Neural cell (in vitro differentiated cells): ENCODE measurements around the gene KCNIP4. TPM values are rescaled to one million over a fixed set of nuclear protein-coding genes. Genes with fewer than 3 reads are reported as not detected.
A peak's percentile ranks its signal among the peaks of the same experiment; 100 is the strongest.

Source experiments
- H2AFZ ChIP-seq: fragments of 200-600, 300-800 bp; sonication (generic), shearing (Covaris generic); 2 replicates; pipeline ENCODE4 v1.6.0; 2014; ENCODE audit warnings: low read depth, mild to moderate bottlenecking, antibody characterized with exemption, low read length, moderate library complexity
- H3F3A ChIP-seq: fragments of 200-600 bp; shearing (Covaris generic); 2 replicates; pipeline ENCODE4 v1.6.1; 2016; ENCODE audit warnings: mild to moderate bottlenecking, moderate library complexity, mixed read lengths, antibody characterized with exemption, low read length; ENCODE audit not compliant: insufficient read depth, poor library complexity, severe bottlenecking
- H3K27ac ChIP-seq: fragments of 200-600, 300-800 bp; sonication (generic), shearing (Covaris generic); 2 replicates; pipeline ENCODE4 v1.5.1; 2014; ENCODE audit warnings: mild to moderate bottlenecking, low read length, moderate library complexity
- H3K27me3 ChIP-seq: fragments of 300-800, 200-600 bp; sonication (generic), shearing (Covaris generic); 2 replicates; pipeline ENCODE4 v1.6.0; 2014; ENCODE audit warnings: mild to moderate bottlenecking, low read depth, low read length, moderate library complexity; ENCODE audit not compliant: insufficient read depth
- H3K36me3 ChIP-seq: fragments of 300-800, 200-600 bp; sonication (generic), shearing (Covaris generic); 2 replicates; pipeline ENCODE4 v1.5.1; 2014; ENCODE audit warnings: mild to moderate bottlenecking, antibody characterized with exemption, low read length, moderate library complexity; ENCODE audit not compliant: insufficient read depth
- H3K4me2 ChIP-seq: fragments of 300-800, 200-600 bp; sonication (generic), shearing (Covaris generic); 2 replicates; pipeline ENCODE4 v1.6.0; 2014; ENCODE audit warnings: mild to moderate bottlenecking, low read length
- H3K4me3 ChIP-seq: fragments of 300-800, 200-600 bp; sonication (generic), shearing (Covaris generic); 2 replicates; pipeline ENCODE4 v1.5.1; 2014; ENCODE audit warnings: mild to moderate bottlenecking, low read length, moderate library complexity
- H3K79me2 ChIP-seq: fragments of 200-600 bp; shearing (Covaris generic); replicated peaks from 2 replicates; pipeline ENCODE4 v1.6.0; 2014; ENCODE audit warnings: mild to moderate bottlenecking, low read length, moderate library complexity; ENCODE audit not compliant: insufficient read depth
- H3K9ac ChIP-seq: fragments of 300-800, 200-600 bp; sonication (generic), shearing (Covaris generic); 2 replicates; pipeline ENCODE4 v1.6.1; 2016; ENCODE audit warnings: mild to moderate bottlenecking, low read length, mixed read lengths
- H3K9me2 ChIP-seq: fragments of 200-600 bp; shearing (Covaris generic); 2 replicates; pipeline ENCODE4 v1.6.1; 2016; ENCODE audit warnings: mild to moderate bottlenecking, low read length, mixed read lengths; ENCODE audit not compliant: insufficient read depth
- H3K9me3 ChIP-seq: fragments of 200-600, 300-800 bp; sonication (generic), shearing (Covaris generic); 2 replicates; pipeline ENCODE4 v1.6.1; 2016; ENCODE audit warnings: mild to moderate bottlenecking, mixed run types, low read length, moderate library complexity, mixed read lengths
- H4K20me1 ChIP-seq: fragments of 200-600 bp; shearing (Covaris generic); 2 replicates; pipeline ENCODE4 v1.6.1; 2016; ENCODE audit warnings: mild to moderate bottlenecking, mixed run types; ENCODE audit not compliant: insufficient read depth
- EP300 ChIP-seq: fragments of 450-650 bp; conservative IDR thresholded peaks from 2 replicates; pipeline ENCODE4 v1.6.1; 2014; ENCODE audit warnings: antibody characterized with exemption, mild to moderate bottlenecking, moderate library complexity; ENCODE audit not compliant: poor library complexity, severe bottlenecking
- EZH2 ChIP-seq: fragments of 200-600, 300-800 bp; shearing (Covaris generic), sonication (generic); IDR thresholded peaks from 2 replicates; pipeline ENCODE4 v1.6.1; 2014; ENCODE audit warnings: antibody characterized with exemption, low read length, borderline replicate concordance, mild to moderate bottlenecking; ENCODE audit not compliant: insufficient read depth, poor library complexity, severe bottlenecking
- MXI1 ChIP-seq: fragments of 450-650 bp; conservative IDR thresholded peaks from 2 replicates; pipeline ENCODE4 v1.6.1; 2014; ENCODE audit warnings: antibody characterized with exemption, mild to moderate bottlenecking; ENCODE audit not compliant: poor library complexity, severe bottlenecking
- POLR2AphosphoS5 ChIP-seq: IDR thresholded peaks from 2 replicates; pipeline ENCODE4 v1.6.1; 2012
- RAD21 ChIP-seq: fragments of 450-650 bp; conservative IDR thresholded peaks from 2 replicates; pipeline ENCODE4 v1.6.1; 2014; ENCODE audit warnings: antibody characterized with exemption, mild to moderate bottlenecking, moderate library complexity
- SMC3 ChIP-seq: fragments of 450-650 bp; conservative IDR thresholded peaks from 2 replicates; pipeline ENCODE4 v1.6.1; 2014; ENCODE audit warnings: antibody characterized with exemption, mild to moderate bottlenecking, moderate library complexity; ENCODE audit not compliant: poor library complexity
- TAF1 ChIP-seq: IDR thresholded peaks from 2 replicates; pipeline ENCODE4 v1.6.1; 2012; ENCODE audit warnings: low read depth
- polyA plus RNA-seq: library from polyadenylated mRNA; depleted of rRNA; stranded (reverse); fragments of >200 nt; gene quantifications from 2 replicates; pipeline ENCODE4 v1.2.3, GENCODE V29; 2014
- TF ChIP-seq, protein P1 (sequence below): IDR thresholded peaks from 2 replicates; pipeline ENCODE4 v1.6.1; 2012; ENCODE audit warnings: borderline replicate concordance
- TF ChIP-seq, protein P2 (sequence below): fragments of 450-650 bp; IDR thresholded peaks from 2 replicates; pipeline ENCODE4 v1.5.1; 2014; ENCODE audit warnings: antibody characterized with exemption, mild to moderate bottlenecking, moderate library complexity; ENCODE audit not compliant: poor library complexity, severe bottlenecking

KCNIP4 gene
- polyA plus RNA-seq, 1 donor from 2014 or later: 22.8 TPM

DNA sequence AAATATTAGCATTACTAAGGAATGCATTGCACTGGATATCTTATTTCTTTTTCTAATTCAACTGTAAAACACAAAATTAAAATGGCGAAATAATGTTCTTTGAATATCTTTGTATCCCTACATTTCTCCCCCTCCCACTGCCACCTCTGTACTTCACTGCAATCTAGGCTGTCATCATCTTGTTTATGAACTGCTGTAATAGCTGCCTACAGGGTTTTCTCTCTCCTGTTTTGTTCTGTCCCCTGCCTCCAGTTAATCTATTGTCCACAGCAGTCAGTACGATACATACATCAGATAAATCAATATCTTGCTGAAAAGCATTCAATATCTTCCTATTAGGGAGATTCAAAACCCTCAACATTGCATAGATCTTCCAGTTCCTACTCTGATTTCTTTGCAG lies 528.4 kb downstream of the KCNIP4 start:
- H3K9me2 ChIP-seq: no peaks in the 10 kb centered on the region
- no peak overlapping the region for H2AFZ ChIP-seq
- TF ChIP-seq TAF1 (no peak), POLR2AphosphoS5 (no peak), EP300 (no peak), MXI1 (no peak), SMC3 (no peak), EZH2 (no peak), RAD21 (no peak)
- TF ChIP-seq, protein P1, sequence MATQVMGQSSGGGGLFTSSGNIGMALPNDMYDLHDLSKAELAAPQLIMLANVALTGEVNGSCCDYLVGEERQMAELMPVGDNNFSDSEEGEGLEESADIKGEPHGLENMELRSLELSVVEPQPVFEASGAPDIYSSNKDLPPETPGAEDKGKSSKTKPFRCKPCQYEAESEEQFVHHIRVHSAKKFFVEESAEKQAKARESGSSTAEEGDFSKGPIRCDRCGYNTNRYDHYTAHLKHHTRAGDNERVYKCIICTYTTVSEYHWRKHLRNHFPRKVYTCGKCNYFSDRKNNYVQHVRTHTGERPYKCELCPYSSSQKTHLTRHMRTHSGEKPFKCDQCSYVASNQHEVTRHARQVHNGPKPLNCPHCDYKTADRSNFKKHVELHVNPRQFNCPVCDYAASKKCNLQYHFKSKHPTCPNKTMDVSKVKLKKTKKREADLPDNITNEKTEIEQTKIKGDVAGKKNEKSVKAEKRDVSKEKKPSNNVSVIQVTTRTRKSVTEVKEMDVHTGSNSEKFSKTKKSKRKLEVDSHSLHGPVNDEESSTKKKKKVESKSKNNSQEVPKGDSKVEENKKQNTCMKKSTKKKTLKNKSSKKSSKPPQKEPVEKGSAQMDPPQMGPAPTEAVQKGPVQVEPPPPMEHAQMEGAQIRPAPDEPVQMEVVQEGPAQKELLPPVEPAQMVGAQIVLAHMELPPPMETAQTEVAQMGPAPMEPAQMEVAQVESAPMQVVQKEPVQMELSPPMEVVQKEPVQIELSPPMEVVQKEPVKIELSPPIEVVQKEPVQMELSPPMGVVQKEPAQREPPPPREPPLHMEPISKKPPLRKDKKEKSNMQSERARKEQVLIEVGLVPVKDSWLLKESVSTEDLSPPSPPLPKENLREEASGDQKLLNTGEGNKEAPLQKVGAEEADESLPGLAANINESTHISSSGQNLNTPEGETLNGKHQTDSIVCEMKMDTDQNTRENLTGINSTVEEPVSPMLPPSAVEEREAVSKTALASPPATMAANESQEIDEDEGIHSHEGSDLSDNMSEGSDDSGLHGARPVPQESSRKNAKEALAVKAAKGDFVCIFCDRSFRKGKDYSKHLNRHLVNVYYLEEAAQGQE: no peak
- TF ChIP-seq, protein P2, sequence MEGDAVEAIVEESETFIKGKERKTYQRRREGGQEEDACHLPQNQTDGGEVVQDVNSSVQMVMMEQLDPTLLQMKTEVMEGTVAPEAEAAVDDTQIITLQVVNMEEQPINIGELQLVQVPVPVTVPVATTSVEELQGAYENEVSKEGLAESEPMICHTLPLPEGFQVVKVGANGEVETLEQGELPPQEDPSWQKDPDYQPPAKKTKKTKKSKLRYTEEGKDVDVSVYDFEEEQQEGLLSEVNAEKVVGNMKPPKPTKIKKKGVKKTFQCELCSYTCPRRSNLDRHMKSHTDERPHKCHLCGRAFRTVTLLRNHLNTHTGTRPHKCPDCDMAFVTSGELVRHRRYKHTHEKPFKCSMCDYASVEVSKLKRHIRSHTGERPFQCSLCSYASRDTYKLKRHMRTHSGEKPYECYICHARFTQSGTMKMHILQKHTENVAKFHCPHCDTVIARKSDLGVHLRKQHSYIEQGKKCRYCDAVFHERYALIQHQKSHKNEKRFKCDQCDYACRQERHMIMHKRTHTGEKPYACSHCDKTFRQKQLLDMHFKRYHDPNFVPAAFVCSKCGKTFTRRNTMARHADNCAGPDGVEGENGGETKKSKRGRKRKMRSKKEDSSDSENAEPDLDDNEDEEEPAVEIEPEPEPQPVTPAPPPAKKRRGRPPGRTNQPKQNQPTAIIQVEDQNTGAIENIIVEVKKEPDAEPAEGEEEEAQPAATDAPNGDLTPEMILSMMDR: no peak
- H3K4me2 ChIP-seq: no peak overlapping the region
- H3K79me2 ChIP-seq: no peaks in the 10 kb centered on the region
- H3K9me3 ChIP-seq: no peaks in the 10 kb centered on the region
- H4K20me1 ChIP-seq: no peaks in the 10 kb centered on the region
- peak overlapping the region; percentile 18 for H3K27ac ChIP-seq
- peaks cover 6% of the 10 kb centered on the region for H3K27me3 ChIP-seq
- H3K9ac ChIP-seq: no peak overlapping the region
- no peak overlapping the region for H3K4me3 ChIP-seq
- no peaks in the 10 kb centered on the region for H3F3A ChIP-seq
- H3K36me3 ChIP-seq: no peaks in the 10 kb centered on the region

DNA sequence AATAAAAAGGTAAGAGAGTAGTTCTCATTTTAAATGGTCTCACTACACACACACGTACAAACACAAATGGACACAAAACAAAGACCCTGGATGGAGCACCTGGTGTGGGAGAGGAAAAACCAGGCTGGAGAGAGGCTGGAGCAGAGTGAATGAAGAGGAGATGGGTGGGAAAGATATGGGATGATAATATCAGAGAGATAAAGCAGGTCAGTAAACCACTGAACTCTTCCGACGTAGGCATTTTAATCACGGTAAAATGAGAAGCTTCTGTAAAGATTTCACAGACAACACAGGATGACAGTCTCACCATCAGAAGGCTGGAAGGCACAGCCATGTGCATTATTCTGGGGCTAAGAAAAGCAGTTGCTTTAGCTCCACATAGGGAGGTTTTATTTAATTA lies 532.8 kb downstream of the KCNIP4 start:
- Histone ChIP-seq H3F3A (no peaks in the 10 kb centered on the region), H3K36me3 (no peaks in the 10 kb centered on the region), H3K9me2 (no peaks in the 10 kb centered on the region), H3K9ac (no peak overlapping the region), H3K27me3 (peaks cover 9% of the 10 kb centered on the region), H3K4me3 (no peak overlapping the region), H4K20me1 (no peaks in the 10 kb centered on the region), H3K9me3 (no peaks in the 10 kb centered on the region), H3K27ac (no peak overlapping the region), H2AFZ (no peak overlapping the region), H3K79me2 (no peaks in the 10 kb centered on the region), H3K4me2 (no peak overlapping the region)
- TF ChIP-seq TAF1 (no peak), EZH2 (no peak), MXI1 (no peak), SMC3 (no peak), POLR2AphosphoS5 (no peak)
- TF ChIP-seq, protein P2: no peak
